Measurements from ENCODE around the gene WDR3.
A peak's percentile ranks its signal among the peaks of the same experiment; 100 is the strongest.

The WDR3 gene

DNA sequence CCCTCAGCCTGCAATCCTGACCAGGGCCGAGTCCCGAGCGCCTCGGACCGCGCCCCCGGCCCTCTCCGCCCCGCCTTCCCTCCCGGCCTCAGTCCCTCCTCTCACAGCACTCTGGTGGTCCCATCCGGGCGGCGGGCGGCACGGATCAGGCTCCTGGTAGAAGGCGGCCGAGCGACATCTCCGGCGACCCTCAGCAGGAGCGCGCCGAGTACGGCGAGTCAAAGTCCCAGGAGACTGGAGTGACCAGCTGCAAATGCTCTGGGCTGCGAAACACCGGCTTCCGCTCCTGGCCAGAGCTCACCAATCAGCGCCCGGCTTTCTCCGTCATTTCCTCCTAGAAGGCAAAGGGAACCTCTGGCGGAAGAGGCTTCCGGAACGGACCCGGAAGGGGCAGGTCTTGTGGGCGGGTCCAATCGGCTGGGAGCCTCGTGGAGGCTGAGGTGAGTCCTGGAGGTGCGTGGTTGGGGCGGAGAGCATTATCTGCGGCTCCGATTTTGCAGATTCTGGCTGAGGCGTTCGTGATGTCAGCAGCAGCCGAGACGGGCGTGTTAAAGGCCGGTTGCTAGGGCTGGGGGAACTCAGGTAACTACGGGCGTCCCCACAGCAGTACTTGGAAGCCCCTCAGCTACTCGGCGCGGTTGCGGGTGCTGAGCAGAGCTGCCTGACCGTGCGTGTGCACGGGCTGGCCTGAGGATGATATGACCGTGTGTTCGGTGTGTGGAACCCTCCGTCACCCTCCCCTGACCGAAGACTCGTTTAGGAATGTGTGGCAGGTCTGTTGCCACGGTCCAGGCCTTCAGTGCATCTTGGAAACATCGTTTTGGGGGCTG lies at the start of gene WDR3, which contains the start of gene GDAP2:
Gene WDR3, plus strand, starts transcription at position 397 of the 830 bp plus-strand sequence. CDS start 3,581 bp downstream, outside the sequence.
Gene GDAP2, minus strand, starts transcription at position 279 of the 830 bp plus-strand sequence. CDS start 9,264 bp downstream, outside the sequence.
- peak within 1 kb of the TSS; percentile 98 for H3K4me3 ChIP-seq (ENCODE audit: low read length)
- H3K9ac ChIP-seq (ENCODE audit: low read length), result peak within 1 kb of the TSS; percentile 95
- peaks cover 50% of the 10 kb centered on the region for H3K4me1 ChIP-seq (ENCODE audit: control insufficient read depth, insufficient read depth, low read length)

DNA sequence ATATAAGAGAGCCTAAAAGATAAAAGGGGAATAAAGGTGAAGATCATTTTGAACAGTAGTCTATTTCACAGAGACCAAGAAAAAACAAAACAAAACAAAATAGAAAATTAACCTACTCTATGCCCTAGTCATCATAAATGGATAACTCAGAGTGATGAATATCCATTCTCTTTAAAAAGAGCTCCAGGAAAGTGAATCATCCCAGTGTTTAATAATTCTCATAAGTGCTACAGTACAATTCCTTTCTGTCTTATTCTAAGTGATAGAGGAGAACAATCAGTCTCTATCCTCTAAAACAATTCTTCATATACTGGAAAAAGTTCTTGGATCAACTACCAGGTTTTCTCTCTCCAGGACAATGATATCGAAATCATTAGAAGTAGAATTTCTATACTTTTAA lies 45.9 kb upstream of the WDR3 start:
- no peak for DNase-seq (ENCODE audit: low read depth)
- Histone ChIP-seq H3K9ac (ENCODE audit: low read length) (no peak overlapping the region), H3K4me3 (ENCODE audit: low read length) (no peak overlapping the region), H3K9me3 (ENCODE audit: control insufficient read depth, low read length) (no peaks in the 10 kb centered on the region), H3K36me3 (ENCODE audit: control insufficient read depth, insufficient read depth, low read length, severe bottlenecking) (peaks cover 67% of the 10 kb centered on the region), H3K27me3 (replicated peaks; ENCODE audit: control insufficient read depth, insufficient read depth, low read length) (no peaks in the 10 kb centered on the region), H3K4me1 (ENCODE audit: control insufficient read depth, insufficient read depth, low read length) (peaks cover 10% of the 10 kb centered on the region)

More for the DNA sequence above, at the start of gene WDR3, which contains the start of gene GDAP2:
- Histone ChIP-seq H3K9me3 (ENCODE audit: control insufficient read depth, low read length) (no peaks in the 10 kb centered on the region), H3K27me3 (replicated peaks; ENCODE audit: control insufficient read depth, insufficient read depth, low read length) (no peaks in the 10 kb centered on the region), H3K36me3 (ENCODE audit: control insufficient read depth, insufficient read depth, low read length, severe bottlenecking) (peaks cover 9% of the 10 kb centered on the region)
- DNase-seq (ENCODE audit: low read depth), result peak; percentile 99

DNA sequence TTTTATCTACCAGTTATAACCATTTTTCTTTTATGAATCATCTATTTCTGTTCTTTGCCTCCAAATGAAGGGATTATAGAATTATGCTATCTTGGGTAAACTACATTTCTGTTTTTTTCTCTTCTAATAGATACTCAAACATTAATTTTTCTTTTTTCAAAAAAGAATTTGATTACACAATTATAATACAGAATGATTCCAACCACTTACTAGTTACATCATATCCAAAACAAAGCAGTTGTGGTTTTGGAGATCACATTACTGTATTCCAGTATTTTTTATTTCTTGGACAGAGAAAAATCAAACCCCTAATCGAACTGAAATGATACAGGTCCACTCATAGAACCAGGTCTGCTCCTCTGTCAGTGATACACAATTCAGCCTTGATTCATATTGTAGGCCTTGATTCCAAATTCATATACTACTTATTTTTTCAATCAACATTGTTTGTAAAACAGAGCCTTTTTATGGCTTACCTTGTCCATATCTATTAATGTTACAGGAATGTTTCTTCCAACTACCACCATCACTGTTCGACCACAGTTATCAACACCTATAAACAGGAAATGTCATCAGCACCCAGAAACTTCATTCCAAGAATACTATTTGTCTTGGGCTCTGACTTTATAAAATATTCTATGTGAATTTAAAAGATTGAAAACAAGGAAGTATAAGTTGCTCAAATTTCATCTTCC lies 43.3 kb upstream of the WDR3 start:
- Histone ChIP-seq H3K36me3 (ENCODE audit: control insufficient read depth, insufficient read depth, low read length, severe bottlenecking) (peaks cover 41% of the 10 kb centered on the region), H3K27me3 (replicated peaks; ENCODE audit: control insufficient read depth, insufficient read depth, low read length) (no peaks in the 10 kb centered on the region), H3K9me3 (ENCODE audit: control insufficient read depth, low read length) (no peaks in the 10 kb centered on the region), H3K4me3 (ENCODE audit: low read length) (no peak overlapping the region), H3K9ac (ENCODE audit: low read length) (no peak overlapping the region), H3K4me1 (ENCODE audit: control insufficient read depth, insufficient read depth, low read length) (peaks cover 10% of the 10 kb centered on the region)
- peak; percentile 47 for DNase-seq (ENCODE audit: low read depth)

DNA sequence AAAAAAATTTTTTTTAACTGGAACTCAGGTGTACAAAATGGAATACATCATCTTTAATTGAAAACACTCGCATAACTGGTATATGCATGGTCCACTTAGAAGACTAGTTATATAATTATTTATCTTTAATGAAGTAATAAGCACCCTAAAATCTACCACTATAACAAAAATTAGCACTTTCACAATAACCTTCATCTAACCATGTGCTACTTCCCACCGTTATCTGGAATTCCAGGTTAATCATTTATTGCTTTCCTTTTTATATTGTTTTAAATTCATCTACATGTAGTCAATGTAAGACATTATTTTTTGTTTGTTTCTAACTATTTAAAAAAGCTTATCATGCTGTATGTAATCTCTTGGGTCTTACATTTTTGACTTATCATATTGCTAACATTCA lies 39.1 kb upstream of the WDR3 start:
- peaks cover 16% of the 10 kb centered on the region for H3K36me3 ChIP-seq (ENCODE audit: control insufficient read depth, insufficient read depth, low read length, severe bottlenecking)
- H3K27me3 ChIP-seq (replicated peaks; ENCODE audit: control insufficient read depth, insufficient read depth, low read length), result no peaks in the 10 kb centered on the region
- no peak overlapping the region for H3K9ac ChIP-seq (ENCODE audit: low read length)

DNA sequence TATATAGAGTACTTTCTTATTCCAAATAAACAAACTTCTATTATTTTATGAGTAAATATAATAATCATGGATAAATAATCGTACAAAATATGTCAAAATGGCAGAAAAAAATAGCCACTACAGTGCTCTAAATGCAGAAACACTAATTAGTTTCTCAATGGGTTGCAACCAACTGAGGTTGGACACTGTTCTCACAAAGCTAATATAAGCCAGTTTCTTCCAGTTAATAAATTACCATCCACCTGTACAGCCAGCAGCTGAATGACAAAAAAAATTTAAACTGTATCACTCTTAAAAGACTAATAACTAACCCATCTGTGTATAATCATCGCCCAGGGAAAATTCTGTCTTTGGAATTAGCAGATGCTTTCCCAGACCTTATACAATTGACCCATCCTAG lies 37.0 kb upstream of the WDR3 start:
- Histone ChIP-seq H3K9ac (ENCODE audit: low read length) (no peak overlapping the region), H3K9me3 (ENCODE audit: control insufficient read depth, low read length) (no peaks in the 10 kb centered on the region), H3K27me3 (replicated peaks; ENCODE audit: control insufficient read depth, insufficient read depth, low read length) (no peaks in the 10 kb centered on the region), H3K4me3 (ENCODE audit: low read length) (no peak overlapping the region), H3K36me3 (ENCODE audit: control insufficient read depth, insufficient read depth, low read length, severe bottlenecking) (peaks cover 31% of the 10 kb centered on the region), H3K4me1 (ENCODE audit: control insufficient read depth, insufficient read depth, low read length) (peaks cover 10% of the 10 kb centered on the region)
- DNase-seq (ENCODE audit: low read depth), result no peak

More for the DNA sequence above, 39.1 kb upstream of the WDR3 start:
- H3K4me3 ChIP-seq (ENCODE audit: low read length), result no peak overlapping the region
- H3K9me3 ChIP-seq (ENCODE audit: control insufficient read depth, low read length), result no peaks in the 10 kb centered on the region
- H3K4me1 ChIP-seq (ENCODE audit: control insufficient read depth, insufficient read depth, low read length), result peaks cover 10% of the 10 kb centered on the region
- no peak for DNase-seq (ENCODE audit: low read depth)

DNA sequence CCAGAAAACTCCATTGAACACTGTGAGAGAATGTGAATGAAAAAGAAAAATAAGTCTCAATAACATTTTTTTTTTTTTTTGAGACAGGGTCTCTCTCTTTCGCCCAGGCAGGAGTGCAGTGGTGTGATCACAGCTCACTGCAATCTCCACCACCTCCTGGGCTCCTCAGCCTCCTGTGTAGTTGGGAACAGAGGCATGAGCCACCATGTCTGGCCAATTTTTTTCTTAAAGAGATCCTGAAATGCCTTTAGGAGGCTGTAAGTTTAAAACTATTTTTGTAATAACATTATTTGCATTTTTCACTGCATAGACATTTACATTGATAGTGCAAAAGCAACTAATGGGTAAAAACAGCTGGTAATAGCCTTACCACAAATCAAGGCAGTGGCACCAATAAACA lies 35.5 kb upstream of the WDR3 start:
- Histone ChIP-seq H3K4me1 (ENCODE audit: control insufficient read depth, insufficient read depth, low read length) (peaks cover 12% of the 10 kb centered on the region), H3K4me3 (ENCODE audit: low read length) (no peak overlapping the region), H3K27me3 (replicated peaks; ENCODE audit: control insufficient read depth, insufficient read depth, low read length) (no peaks in the 10 kb centered on the region), H3K9ac (ENCODE audit: low read length) (no peak overlapping the region), H3K9me3 (ENCODE audit: control insufficient read depth, low read length) (no peaks in the 10 kb centered on the region), H3K36me3 (ENCODE audit: control insufficient read depth, insufficient read depth, low read length, severe bottlenecking) (peaks cover 42% of the 10 kb centered on the region)
- DNase-seq (ENCODE audit: low read depth), result no peak

DNA sequence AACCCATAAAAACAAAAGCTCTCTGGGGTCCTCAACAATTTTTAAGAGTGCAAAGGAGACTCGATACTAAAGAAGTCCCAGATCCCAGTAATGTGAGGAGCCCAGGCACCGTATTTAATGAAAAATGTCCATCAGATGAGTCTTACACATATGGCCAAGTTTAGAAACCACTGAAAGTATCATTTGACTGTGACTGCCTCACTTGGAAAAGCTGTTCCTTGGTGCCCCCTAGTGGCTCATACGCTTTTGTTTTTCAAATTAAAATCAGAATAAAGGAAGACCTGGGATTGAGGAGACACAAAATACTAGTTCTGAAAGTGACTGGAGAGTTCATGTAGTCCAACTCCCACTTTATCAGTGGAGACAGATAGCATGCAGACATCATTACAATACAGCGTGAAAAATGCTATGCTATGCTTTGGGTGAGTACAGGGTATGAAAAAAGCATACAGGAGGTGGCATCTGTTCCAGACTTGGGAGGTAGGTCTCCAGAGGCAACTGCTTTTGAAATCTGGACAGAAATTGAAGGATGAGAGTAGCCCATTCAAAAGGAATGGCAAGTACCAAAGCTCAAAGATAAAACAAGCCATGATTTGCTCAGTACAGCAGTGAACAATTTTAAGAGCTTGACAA lies 33.9 kb upstream of the WDR3 start:
- Histone ChIP-seq H3K27me3 (replicated peaks; ENCODE audit: control insufficient read depth, insufficient read depth, low read length) (no peaks in the 10 kb centered on the region), H3K36me3 (ENCODE audit: control insufficient read depth, insufficient read depth, low read length, severe bottlenecking) (peaks cover 49% of the 10 kb centered on the region), H3K4me3 (ENCODE audit: low read length) (no peak overlapping the region), H3K9me3 (ENCODE audit: control insufficient read depth, low read length) (no peaks in the 10 kb centered on the region), H3K9ac (ENCODE audit: low read length) (no peak overlapping the region), H3K4me1 (ENCODE audit: control insufficient read depth, insufficient read depth, low read length) (peaks cover 12% of the 10 kb centered on the region)
- peak; percentile 95 for DNase-seq (ENCODE audit: low read depth)

DNA sequence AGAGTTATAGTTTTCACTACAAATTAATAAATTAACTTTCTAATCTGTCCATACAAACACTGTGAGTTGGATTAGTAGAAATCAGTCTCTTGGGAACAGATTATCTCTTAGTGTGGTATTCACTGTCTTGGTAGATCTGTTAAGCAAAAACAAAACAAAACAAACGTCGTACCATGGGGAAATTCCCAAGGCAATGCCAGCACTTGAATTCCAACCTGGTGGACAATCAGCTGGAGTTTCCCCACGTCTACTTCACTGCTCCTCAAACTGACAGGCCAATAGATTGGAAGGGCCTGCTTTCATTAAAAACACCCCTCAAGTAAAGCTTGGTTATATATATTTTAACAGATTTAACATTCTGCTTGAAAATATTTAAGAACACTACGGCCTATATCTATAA lies 32.0 kb upstream of the WDR3 start:
- Histone ChIP-seq H3K9ac (ENCODE audit: low read length) (no peak overlapping the region), H3K27me3 (replicated peaks; ENCODE audit: control insufficient read depth, insufficient read depth, low read length) (no peaks in the 10 kb centered on the region), H3K9me3 (ENCODE audit: control insufficient read depth, low read length) (no peaks in the 10 kb centered on the region), H3K36me3 (ENCODE audit: control insufficient read depth, insufficient read depth, low read length, severe bottlenecking) (peaks cover 65% of the 10 kb centered on the region), H3K4me1 (ENCODE audit: control insufficient read depth, insufficient read depth, low read length) (peaks cover 12% of the 10 kb centered on the region), H3K4me3 (ENCODE audit: low read length) (no peak overlapping the region)
- DNase-seq (ENCODE audit: low read depth), result peak; percentile 19

DNA sequence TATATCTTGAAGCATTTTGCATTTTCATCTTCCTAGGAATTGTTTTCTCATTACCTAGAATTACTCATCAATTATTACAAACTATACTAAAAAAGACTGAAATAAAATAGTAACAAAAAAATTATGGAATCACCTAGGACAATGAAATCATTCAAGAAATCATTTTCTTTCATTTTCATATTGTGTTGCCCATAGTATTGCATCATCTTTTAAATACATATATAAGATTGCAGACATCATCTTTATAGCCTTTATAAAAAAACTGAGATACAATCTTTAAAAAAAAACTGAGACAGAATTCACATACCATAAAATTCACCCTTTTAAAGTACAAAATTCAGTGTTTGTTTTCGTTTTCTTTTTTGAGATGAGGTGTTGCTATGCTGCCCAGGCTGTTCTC lies 29.7 kb upstream of the WDR3 start:
- Histone ChIP-seq H3K9me3 (ENCODE audit: control insufficient read depth, low read length) (no peaks in the 10 kb centered on the region), H3K4me3 (ENCODE audit: low read length) (no peak overlapping the region), H3K27me3 (replicated peaks; ENCODE audit: control insufficient read depth, insufficient read depth, low read length) (no peaks in the 10 kb centered on the region), H3K4me1 (ENCODE audit: control insufficient read depth, insufficient read depth, low read length) (peaks cover 12% of the 10 kb centered on the region), H3K9ac (ENCODE audit: low read length) (no peak overlapping the region), H3K36me3 (ENCODE audit: control insufficient read depth, insufficient read depth, low read length, severe bottlenecking) (peaks cover 79% of the 10 kb centered on the region)
- no peak for DNase-seq (ENCODE audit: low read depth)

DNA sequence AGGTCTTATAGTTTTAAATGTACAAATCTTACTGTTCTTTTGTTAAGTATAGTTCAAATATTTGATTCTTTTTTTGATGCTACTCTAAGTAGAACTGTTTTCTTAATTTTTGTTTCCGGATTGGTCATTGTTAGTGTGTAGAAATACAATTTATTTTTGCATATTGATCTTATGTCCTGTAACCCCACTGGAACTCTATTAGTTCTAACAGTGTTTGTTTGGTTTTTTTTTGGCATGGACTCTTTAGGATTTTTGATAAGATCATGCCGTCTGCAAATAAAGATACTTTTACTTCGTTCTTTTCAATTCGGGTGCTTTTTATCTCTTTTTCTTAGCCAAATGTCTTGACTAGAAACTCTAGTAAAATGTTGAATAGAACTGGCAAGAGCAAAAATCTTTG lies 26.6 kb upstream of the WDR3 start:
- Histone ChIP-seq H3K9me3 (ENCODE audit: control insufficient read depth, low read length) (no peaks in the 10 kb centered on the region), H3K36me3 (ENCODE audit: control insufficient read depth, insufficient read depth, low read length, severe bottlenecking) (peaks cover 87% of the 10 kb centered on the region), H3K9ac (ENCODE audit: low read length) (no peak overlapping the region), H3K4me3 (ENCODE audit: low read length) (no peak overlapping the region), H3K4me1 (ENCODE audit: control insufficient read depth, insufficient read depth, low read length) (no peaks in the 10 kb centered on the region), H3K27me3 (replicated peaks; ENCODE audit: control insufficient read depth, insufficient read depth, low read length) (no peaks in the 10 kb centered on the region)
- no peak for DNase-seq (ENCODE audit: low read depth)

DNA sequence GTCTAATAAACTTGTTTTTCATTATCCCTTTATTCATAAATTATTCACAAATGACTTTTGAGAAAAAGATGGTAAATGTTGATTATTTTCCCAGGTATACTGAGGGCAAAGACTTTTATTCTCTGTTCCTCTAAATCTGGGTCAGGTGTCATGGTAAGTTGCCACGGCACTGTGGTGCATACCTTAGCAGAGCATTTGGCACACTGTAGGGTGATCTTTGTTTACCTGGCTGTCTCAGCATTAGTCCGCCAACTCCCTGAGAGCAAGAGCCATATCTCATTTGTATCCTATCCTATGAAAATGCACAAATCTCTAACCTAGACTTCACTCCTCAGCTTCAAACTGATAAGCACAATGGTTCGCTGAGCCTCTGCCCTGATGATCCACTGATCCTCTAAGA lies 25.1 kb upstream of the WDR3 start:
- Histone ChIP-seq H3K4me3 (ENCODE audit: low read length) (no peak overlapping the region), H3K9ac (ENCODE audit: low read length) (no peak overlapping the region), H3K27me3 (replicated peaks; ENCODE audit: control insufficient read depth, insufficient read depth, low read length) (no peaks in the 10 kb centered on the region), H3K36me3 (ENCODE audit: control insufficient read depth, insufficient read depth, low read length, severe bottlenecking) (peaks cover 80% of the 10 kb centered on the region), H3K9me3 (ENCODE audit: control insufficient read depth, low read length) (no peaks in the 10 kb centered on the region), H3K4me1 (ENCODE audit: control insufficient read depth, insufficient read depth, low read length) (no peaks in the 10 kb centered on the region)
- no peak for DNase-seq (ENCODE audit: low read depth)
